H4 (cell line): ENCODE measurements around the gene FJX1. TPM values are rescaled to one million over a fixed set of nuclear protein-coding genes. Genes with fewer than 3 reads are reported as not detected.
"Not testable (repeated sequence)": the region's sequence is repeated elsewhere in the genome, so short reads cannot be mapped to it uniquely, and the experiment has no call there.

Source experiments
- DNase-seq: peaks from one replicate; pipeline ENCODE4 v3.0.0-alpha.2; 2015; ENCODE audit warnings: low spot score
- total RNA-seq: library from RNA; depleted of rRNA; stranded (reverse); fragments of >200 nt; shearing (Covaris generic); gene quantifications from 2 replicates; pipeline ENCODE4 v1.2.3, GENCODE V29; 2014

FJX1 gene
- total RNA-seq, 1 experiment from 2014 or later = 14.5 TPM

- no peak for DNase-seq
Observed at GRCh38 chr11:35631891-35632290, 13.6 kb downstream of the FJX1 start.

- DNase-seq = no peak
Observed at GRCh38 chr11:35632301-35632700, 14.0 kb downstream of the FJX1 start.

- DNase-seq = no peak
Observed at GRCh38 chr11:35633827-35634423, 15.7 kb downstream of the FJX1 start.

- no peak for DNase-seq
Observed at GRCh38 chr11:35635933-35636332, 17.7 kb downstream of the FJX1 start.

- no peak for DNase-seq
Observed at GRCh38 chr11:35639591-35640179, 21.4 kb downstream of the FJX1 start.

DNA sequence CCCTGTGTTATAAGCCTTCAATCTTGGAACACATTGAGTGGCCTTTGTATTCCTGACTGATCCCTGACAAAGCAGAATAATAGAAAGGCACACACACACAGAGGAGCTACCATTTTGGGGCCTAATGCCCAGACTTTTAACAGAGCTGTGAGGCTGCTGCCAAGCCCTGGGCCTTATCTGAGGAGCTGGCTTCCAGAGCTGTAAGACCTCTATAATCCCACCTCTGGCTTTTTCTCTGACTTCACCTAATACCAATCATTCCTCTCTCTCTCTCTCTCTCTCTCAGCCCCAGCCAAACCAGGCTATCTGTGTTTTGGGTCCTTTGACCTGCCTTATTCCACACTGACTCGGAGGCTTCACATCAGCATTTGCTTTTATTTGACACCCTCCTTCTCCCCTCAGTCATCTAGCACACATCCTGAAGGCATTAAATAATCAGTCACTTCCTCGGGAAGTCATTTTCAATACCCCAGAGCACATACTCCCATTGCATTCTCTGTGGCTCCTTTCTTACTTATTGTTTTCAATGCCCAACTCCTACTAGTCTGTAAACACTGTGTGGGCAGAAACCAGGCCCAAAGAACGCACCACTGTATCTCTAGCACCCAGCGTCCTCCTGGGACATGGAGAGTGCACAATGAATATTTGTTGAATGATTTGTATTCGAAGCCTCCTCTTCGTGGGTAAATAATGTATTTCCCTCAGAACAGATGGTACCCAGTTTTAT lies 23.1 kb downstream of the FJX1 start:
- DNase-seq = no peak

- DNase-seq = no peak
Observed at GRCh38 chr11:35641964-35642363, 23.7 kb downstream of the FJX1 start.

DNA sequence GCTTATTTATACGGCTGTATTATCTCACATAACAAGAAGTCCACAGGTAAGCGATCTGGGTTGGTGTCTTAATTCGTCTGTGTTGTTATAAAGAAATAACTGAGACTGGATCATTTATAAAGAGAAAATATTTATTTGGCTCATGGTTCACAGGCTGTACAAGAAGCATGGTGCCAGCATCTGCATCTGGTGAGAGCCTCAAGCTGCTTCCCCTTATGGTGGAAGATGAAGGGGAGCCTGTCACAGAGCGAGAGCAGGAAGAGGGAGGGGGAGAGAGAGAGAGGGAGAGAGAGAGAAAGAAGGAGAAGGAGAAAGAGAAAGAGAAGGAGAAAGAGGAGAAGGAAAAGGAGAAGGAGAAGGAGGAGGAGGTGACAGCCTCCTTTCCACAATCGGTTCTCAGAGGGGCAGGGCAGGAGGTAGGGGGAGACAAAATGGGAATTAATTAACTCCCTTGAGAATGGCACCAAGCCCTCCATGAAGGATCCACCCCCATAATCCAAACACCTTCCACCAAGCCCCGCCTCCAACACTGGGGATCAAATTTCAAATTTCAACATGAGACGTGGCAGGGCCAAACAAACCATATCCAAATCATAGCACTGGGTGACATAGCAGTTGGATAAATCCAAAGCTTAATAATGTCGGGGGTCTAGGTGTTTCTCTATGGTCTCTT lies 29.3 kb downstream of the FJX1 start:
- no peak for DNase-seq

- no peak for DNase-seq
Observed at GRCh38 chr11:35650006-35650405, 31.7 kb downstream of the FJX1 start.

DNA sequence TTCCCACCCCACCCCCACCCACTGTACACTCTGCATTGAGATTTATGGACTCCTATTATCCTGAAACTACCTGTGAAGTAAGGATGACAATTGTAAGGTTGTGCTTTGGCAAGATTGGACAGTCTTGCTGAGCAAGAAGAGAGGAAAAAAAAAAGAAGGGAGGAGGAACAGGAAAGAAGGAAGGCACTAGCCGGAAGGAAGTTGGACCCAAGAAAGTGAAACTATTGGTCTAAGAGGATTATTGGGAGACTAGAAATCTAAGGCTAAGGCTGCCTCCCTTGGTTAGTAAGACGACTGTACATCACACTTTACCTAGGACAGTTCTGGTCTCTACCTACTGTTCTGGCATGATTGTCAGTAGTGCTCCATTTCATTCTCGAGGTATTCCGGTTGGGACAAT lies 32.2 kb downstream of the FJX1 start:
- DNase-seq = no peak

GRCh38 chr11:35651263-35651662 lies 33.0 kb downstream of the FJX1 start:
- DNase-seq = no peak

DNA sequence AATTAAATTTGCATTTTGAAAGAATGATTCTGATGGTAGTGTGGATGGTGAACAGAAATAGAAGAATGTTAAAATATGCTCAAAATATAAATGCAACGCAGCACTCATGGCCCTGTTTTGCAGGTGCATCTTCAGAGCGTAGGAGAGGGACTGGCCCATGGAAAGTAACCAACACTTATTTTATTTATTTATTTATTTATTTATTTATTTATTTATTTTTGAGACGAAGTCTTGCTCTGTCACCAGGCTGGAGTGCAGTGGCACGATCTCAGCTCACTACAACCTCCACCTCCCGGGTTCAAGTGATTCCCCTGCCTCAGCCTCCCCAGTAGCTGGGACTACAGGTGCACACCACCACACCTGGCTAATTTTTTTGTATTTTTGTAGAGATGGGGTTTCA lies 34.5 kb downstream of the FJX1 start:
- DNase-seq = not testable (repeated sequence)

- no peak for DNase-seq
Observed at GRCh38 chr11:35654711-35655110, 36.5 kb downstream of the FJX1 start.

GRCh38 chr11:35655254-35655653 lies 37.0 kb downstream of the FJX1 start:
- no peak for DNase-seq

DNA sequence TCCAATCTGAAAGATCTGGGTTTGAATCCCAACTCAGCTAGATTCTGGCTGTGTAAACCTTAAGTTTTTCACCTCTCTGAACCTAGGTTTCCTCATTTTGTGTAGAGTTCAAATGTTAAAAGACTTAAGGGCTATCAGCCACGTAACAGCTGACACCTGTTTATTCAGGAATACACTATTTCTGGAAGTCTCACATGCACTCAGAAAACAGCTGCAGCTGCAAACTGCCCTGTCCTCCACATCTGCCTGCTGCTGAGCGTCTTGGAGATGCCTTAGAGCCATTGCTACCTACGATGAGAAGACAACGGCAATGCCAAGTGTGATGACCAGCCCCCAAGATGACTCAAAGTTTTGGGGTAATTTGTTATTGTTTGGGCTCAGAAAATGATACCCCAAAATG lies 37.6 kb downstream of the FJX1 start:
- DNase-seq = no peak

- DNase-seq = no peak
Observed at GRCh38 chr11:35658020-35658948, 40.0 kb downstream of the FJX1 start.

DNA sequence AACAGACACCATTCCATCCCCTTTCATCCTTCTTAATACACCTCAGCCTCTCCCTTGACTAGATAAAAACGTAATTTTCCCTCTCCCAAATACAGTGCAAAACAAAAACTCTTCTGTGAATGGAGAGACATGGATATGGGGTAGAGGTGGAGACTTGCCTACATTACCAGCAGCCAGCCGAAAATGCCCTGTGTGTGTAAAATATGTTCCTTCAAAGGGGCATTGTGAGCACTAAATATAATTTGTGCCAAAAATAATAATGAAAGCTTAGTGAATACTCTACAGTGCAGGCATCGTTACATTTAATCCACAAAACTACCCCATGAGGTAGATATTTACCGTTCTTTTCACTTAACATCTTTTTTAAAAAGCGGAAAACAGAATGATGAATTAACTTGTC lies 43.3 kb downstream of the FJX1 start:
- no peak for DNase-seq

GRCh38 chr11:35662061-35662648 lies 43.9 kb downstream of the FJX1 start:
- no peak for DNase-seq

DNA sequence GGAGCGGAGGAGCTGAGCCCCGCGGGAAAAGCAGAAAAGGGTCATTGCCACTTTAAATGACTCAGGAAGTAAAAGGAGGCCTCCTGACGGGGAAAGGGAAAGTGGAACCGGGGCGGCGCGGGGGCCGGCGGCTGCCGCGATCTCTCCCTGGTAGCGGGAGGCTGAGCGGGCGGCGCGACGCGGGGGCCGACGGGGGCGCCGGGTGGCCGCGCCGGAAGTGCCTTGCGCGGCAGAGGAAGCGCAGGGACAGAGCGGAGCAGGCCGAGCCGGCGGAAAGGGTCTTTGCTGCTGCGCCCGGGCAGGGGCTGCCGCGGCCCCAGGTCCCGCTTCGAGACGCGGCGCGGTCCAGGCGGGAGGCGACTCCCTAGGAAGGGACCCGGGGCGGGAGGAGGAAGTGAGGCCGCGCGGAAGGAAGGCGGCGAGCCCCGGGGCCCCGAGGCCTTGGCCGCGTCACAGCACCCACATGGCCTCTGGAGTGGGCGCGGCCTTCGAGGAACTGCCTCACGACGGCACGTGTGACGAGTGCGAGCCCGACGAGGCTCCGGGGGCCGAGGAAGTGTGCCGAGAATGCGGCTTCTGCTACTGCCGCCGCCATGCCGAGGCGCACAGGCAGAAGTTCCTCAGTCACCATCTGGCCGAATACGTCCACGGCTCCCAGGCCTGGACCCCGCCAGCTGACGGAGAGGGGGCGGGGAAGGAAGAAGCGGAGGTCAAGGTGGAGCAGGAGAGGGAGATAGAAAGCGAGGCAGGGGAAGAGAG lies 44.6 kb downstream of the FJX1 start, which contains the start of gene TRIM44:
Gene TRIM44, plus strand, starts transcription at position 127 of the 759 bp plus-strand sequence. Its CDS starts 337 bp downstream, at position 464.
- peak; percentile 82 for DNase-seq

DNA sequence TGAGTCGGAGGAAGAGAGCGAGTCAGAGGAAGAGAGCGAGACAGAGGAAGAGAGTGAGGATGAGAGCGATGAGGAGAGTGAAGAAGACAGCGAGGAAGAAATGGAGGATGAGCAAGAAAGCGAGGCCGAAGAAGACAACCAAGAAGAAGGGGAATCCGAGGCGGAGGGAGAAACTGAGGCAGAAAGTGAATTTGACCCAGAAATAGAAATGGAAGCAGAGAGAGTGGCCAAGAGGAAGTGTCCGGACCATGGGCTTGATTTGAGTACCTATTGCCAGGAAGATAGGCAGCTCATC lies 45.1 kb downstream of the FJX1 start:
- no peak for DNase-seq
